ENCODE data around the gene FARP1. TPM values are rescaled to one million over a fixed set of nuclear protein-coding genes. Genes with fewer than 3 reads are reported as not detected.

Gene FARP1
- total RNA-seq, 4 donors from 2014 or later: 21.2 to 56.5 (median 35.1) TPM

DNA sequence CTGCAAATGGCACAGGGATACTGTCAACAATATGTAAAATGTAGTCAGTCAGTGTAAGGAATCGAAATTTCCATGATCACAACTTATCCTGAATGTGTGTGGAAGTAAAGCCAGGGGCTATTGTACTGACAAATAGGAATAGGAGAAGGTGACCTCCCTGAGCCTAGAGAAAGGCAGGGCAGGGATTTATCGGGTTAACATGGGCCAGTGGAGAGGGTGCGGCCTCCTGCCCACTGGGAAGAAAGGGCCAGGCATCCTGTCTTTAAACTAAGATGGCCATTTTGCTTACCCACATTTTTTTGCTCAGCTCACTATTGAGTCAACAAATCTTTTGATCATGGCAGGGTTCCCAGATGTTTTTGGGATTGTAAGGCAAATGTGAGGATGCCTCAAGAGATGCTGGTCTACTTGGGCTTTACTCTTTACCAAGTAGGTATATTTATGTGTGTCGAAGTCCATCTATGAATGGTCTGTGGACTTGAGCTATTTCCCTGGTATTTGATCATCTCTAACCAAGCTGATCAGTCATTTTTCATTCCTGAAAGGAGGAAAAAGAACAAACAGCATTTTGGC, 150.8 kb downstream of the FARP1 start:
- intact Hi-C loops (cut with DNase I): no loop called here
- Histone ChIP-seq H3K4me3 (no peak overlapping the region), H3K27ac (replicated peaks in 1 of 4) (no peak overlapping the region), H3K36me3 (no peaks in the 10 kb centered on the region), H3K4me1 (peaks cover 0 to 13% (median 4%) of the 10 kb centered on the region in 4 donors), H3K27me3 (no peaks in the 10 kb centered on the region), H3K9me3 (no peaks in the 10 kb centered on the region)
- TF ChIP-seq CTCF (IDR thresholded peaks at IDR 0.05): no peak
- TF ChIP-seq EP300 (IDR thresholded peaks at IDR 0.05): no peak
- no peak for TF ChIP-seq POLR2AphosphoS5 (IDR thresholded peaks at IDR 0.05)
- no peak for TF ChIP-seq POLR2A (IDR thresholded peaks at IDR 0.05; ENCODE audit: low read depth)
- DNase-seq (ENCODE audit: extremely low spot score): no peak
- WGBS: 84% methylated on average over 4 of the region's 4 CpGs

- Histone ChIP-seq H3K9me3 (no peaks in the 10 kb centered on the region), H3K4me3 (no peak overlapping the region), H3K27me3 (no peaks in the 10 kb centered on the region), H3K36me3 (no peaks in the 10 kb centered on the region), H3K27ac (replicated peaks in 1 of 4) (no peak overlapping the region), H3K4me1 (peaks cover 16 to 30% (median 20%) of the 10 kb centered on the region in 4 donors)
- WGBS: 47% methylated on average over 2 of the region's 2 CpGs
- DNase-seq (ENCODE audit: extremely low spot score): no peak
- TF ChIP-seq EP300 (IDR thresholded peaks at IDR 0.05): no peak
- no peak for TF ChIP-seq POLR2AphosphoS5 (IDR thresholded peaks at IDR 0.05)
- TF ChIP-seq CTCF (IDR thresholded peaks at IDR 0.05): no peak
- no peak for TF ChIP-seq POLR2A (IDR thresholded peaks at IDR 0.05; ENCODE audit: low read depth)
- intact Hi-C loops (cut with DNase I): no loop called here
These were observed 152.5 kb downstream of the FARP1 start for GRCh38 chr13:98295371-98295770.

DNA sequence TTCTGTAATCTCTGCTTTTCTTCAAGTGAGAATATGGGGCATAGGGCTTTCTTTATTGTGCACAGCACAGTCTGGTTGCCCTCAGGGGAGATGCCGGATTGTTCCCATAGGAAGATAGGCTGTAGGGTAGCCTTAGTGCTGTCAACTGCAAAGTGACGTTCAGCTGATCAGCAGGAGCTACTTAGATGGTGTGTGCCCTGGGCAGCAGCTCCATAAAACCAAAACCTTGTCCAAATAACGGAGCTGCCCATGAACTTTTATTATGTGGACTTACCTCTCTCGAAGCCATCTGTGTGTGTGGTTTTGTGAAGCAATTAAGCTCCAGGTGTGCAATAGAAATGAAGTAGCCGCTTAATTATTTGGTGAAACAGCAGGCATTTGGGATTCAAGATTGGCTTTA, 154.2 kb downstream of the FARP1 start:
- intact Hi-C loops (cut with DNase I): no loop called here
- H3K27me3 ChIP-seq: no peaks in the 10 kb centered on the region
- H3K9me3 ChIP-seq: no peaks in the 10 kb centered on the region
- no peaks in the 10 kb centered on the region for H3K36me3 ChIP-seq
- H3K27ac ChIP-seq (replicated peaks in 1 of 4): no peak overlapping the region
- WGBS: 86% methylated on average over 4 of the region's 5 CpGs
- H3K4me1 ChIP-seq: peaks cover 29 to 47% (median 36%) of the 10 kb centered on the region in 4 donors
- TF ChIP-seq EP300 (IDR thresholded peaks at IDR 0.05): no peak
- no peak for TF ChIP-seq POLR2AphosphoS5 (IDR thresholded peaks at IDR 0.05)
- no peak for TF ChIP-seq POLR2A (IDR thresholded peaks at IDR 0.05; ENCODE audit: low read depth)
- no peak for TF ChIP-seq CTCF (IDR thresholded peaks at IDR 0.05)
- H3K4me3 ChIP-seq: no peak overlapping the region
- no peak for DNase-seq (ENCODE audit: extremely low spot score)

DNA sequence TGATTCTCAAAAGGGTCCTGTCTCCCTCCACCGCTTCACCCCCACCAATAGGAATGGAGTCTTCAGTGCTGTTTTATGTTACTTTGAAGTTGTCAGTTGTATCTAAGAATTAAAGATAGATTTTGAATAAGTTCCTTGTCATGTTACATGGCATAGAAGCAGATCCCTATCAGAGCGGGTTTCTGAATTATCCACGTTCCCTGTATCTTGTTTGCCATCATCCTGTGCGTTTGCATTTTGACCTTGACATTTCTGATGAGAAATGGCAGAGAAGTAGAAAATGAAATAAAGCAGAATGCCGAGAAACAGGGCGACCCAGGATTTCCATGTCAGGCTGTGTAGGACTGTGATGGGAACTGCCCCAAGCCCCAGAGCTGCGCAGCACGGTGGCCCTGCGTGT, 154.9 kb downstream of the FARP1 start:
- no peaks in the 10 kb centered on the region for H3K27me3 ChIP-seq
- peaks cover 29 to 54% (median 38%) of the 10 kb centered on the region in 4 donors for H3K4me1 ChIP-seq
- no peaks in the 10 kb centered on the region for H3K9me3 ChIP-seq
- 89% methylated on average over 9 of the region's 9 CpGs for WGBS
- no peaks in the 10 kb centered on the region for H3K36me3 ChIP-seq
- intact Hi-C loops (cut with DNase I): no loop called here
- H3K27ac ChIP-seq (replicated peaks in 1 of 4): no peak overlapping the region
- no peak overlapping the region for H3K4me3 ChIP-seq
- no peak for DNase-seq (ENCODE audit: extremely low spot score)
- TF ChIP-seq POLR2AphosphoS5 (IDR thresholded peaks at IDR 0.05) (no peak), CTCF (IDR thresholded peaks at IDR 0.05) (no peak), EP300 (IDR thresholded peaks at IDR 0.05) (no peak), POLR2A (IDR thresholded peaks at IDR 0.05; ENCODE audit: low read depth) (no peak)

GRCh38 chr13:98298599-98298998, 155.7 kb downstream of the FARP1 start:
- intact Hi-C loops (cut with DNase I): no loop called here
- H3K27ac ChIP-seq (replicated peaks in 1 of 4): no peak overlapping the region
- H3K27me3 ChIP-seq: no peaks in the 10 kb centered on the region
- H3K4me1 ChIP-seq: peaks cover 29 to 54% (median 38%) of the 10 kb centered on the region in 4 donors
- 53% methylated on average over 3 of the region's 3 CpGs for WGBS
- TF ChIP-seq POLR2AphosphoS5 (IDR thresholded peaks at IDR 0.05) (no peak), CTCF (IDR thresholded peaks at IDR 0.05) (no peak), EP300 (IDR thresholded peaks at IDR 0.05) (no peak), POLR2A (IDR thresholded peaks at IDR 0.05; ENCODE audit: low read depth) (no peak)
- no peak overlapping the region for H3K4me3 ChIP-seq
- no peaks in the 10 kb centered on the region for H3K36me3 ChIP-seq
- no peak for DNase-seq (ENCODE audit: extremely low spot score)
- H3K9me3 ChIP-seq: no peaks in the 10 kb centered on the region

All from esophagus muscularis mucosa (tissue), 4 donors.